Thyroid gland (tissue), 4 donors: ENCODE measurements around the gene SLC12A2. TPM values are rescaled to one million over a fixed set of nuclear protein-coding genes. Genes with fewer than 3 reads are reported as not detected.

Experiments used
- DNase-seq, 2 donors: peaks; one replicate each; pipeline ENCODE4 v3.0.0-alpha.2; 2019
- H3K27ac ChIP-seq, 3 donors: fragments of 200-600 bp; sonication (generic); 1 replicate in 2 of 3; 2 replicates in 1 of 3; pipeline ENCODE4 v1.5.1; 2016 to 2019; ENCODE audit warnings: mild to moderate bottlenecking in 1 of 3, moderate library complexity in 1 of 3
- H3K27me3 ChIP-seq: fragments of 200-600 bp; sonication (generic); one replicate; pipeline ENCODE4 v1.5.1; 2019
- H3K36me3 ChIP-seq, 2 donors: fragments of 200-600 bp; sonication (generic); one replicate each; pipeline ENCODE4 v1.5.1; 2016 to 2019
- H3K4me1 ChIP-seq, 2 donors: fragments of 200-600 bp; sonication (generic); one replicate each; pipeline ENCODE4 v1.5.1; 2017 to 2019
- H3K4me3 ChIP-seq, 3 donors: fragments of 200-600 bp; sonication (generic); replicated peaks in 1 of 3; 1 replicate in 2 of 3; 2 replicates in 1 of 3; pipeline ENCODE4 v1.5.1; 2016; ENCODE audit warnings: mild to moderate bottlenecking in 1 of 3
- H3K9me3 ChIP-seq: fragments of 200-600 bp; sonication (generic); one replicate; pipeline ENCODE4 v1.5.1; 2017
- CTCF ChIP-seq, 6 experiments: fragments of 200-600 bp in 3 of 6; fragments of 450-650 bp in 3 of 6; sonication (generic) in 3 of 6; IDR thresholded peaks; one replicate each; pipeline ENCODE4 v1.5.1; 2016 to 2019; ENCODE audit warnings: antibody characterized with exemption in 6 of 6, mild to moderate bottlenecking in 2 of 6, inconsistent platforms in 1 of 6, moderate library complexity in 1 of 6
- POLR2A ChIP-seq, 2 donors: fragments of 450-650 bp; IDR thresholded peaks; one replicate each; pipeline ENCODE4 v1.6.1; 2017; ENCODE audit warnings: antibody characterized with exemption in 2 of 2, mild to moderate bottlenecking in 2 of 2, moderate library complexity in 1 of 2
- WGBS, 2 donors: methylation state at CpG; one replicate each; pipeline ENCODE4 v1.1.5; 2017; 5-methylcytosine and 5-hydroxymethylcytosine counted together
- intact Hi-C: fragments of 100-400 bp; cut with DNase I; formaldehyde crosslinking; loops from one replicate; pipeline ENCODE4 v1.15.1; 2023
- total RNA-seq, 4 donors: library from RNA; depleted of rRNA; stranded (reverse); fragments of >200 nt; gene quantifications; one replicate each; pipeline ENCODE4 v1.2.3, GENCODE V29; 2016

The SLC12A2 gene
- total RNA-seq, 4 donors from 2014 or later = 27.2 to 53.3 (median 29.4) TPM

- no peak for TF ChIP-seq POLR2A (IDR thresholded peaks at IDR 0.05)
- no peak for TF ChIP-seq CTCF (IDR thresholded peaks at IDR 0.05)
- Histone ChIP-seq H3K27me3 (no peaks in the 10 kb centered on the region), H3K36me3 (peaks cover 0 to 10% of the 10 kb centered on the region in 2 donors), H3K4me1 (no peaks in the 10 kb centered on the region), H3K9me3 (no peaks in the 10 kb centered on the region), H3K27ac (no peak overlapping the region), H3K4me3 (no peak overlapping the region)
- intact Hi-C loops = no loop called here
- no peak for DNase-seq
- 95 to 97% methylated on average over 3 of the region's 3 CpGs for WGBS, 2 donors
These were observed 32.9 kb downstream of the SLC12A2 start for GRCh38 chr5:128116445-128116844.

DNA sequence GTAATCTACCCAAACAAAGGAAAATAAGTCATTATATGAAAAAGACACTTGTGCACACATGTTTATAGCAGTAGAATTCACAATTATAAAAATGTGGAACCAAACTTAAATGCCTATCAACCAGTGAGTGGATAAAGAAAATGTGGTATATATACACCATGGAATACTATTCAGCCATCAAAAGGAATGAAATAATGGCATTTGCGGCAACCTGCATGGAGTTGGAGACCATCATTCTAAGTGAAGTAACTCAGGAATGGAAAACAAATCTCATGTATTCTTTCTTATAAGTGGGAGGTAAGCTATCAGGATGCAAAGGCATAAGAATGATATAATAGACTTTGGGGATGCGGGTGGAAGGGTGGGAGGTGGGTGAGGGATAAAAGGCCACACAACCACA is 34.6 kb downstream of the SLC12A2 start:
- Histone ChIP-seq H3K36me3 (peaks cover 0 to 10% of the 10 kb centered on the region in 2 donors), H3K27me3 (no peaks in the 10 kb centered on the region), H3K4me3 (no peak overlapping the region), H3K27ac (no peak overlapping the region), H3K9me3 (no peaks in the 10 kb centered on the region), H3K4me1 (no peaks in the 10 kb centered on the region)
- intact Hi-C loops = no loop called here
- TF ChIP-seq POLR2A (IDR thresholded peaks at IDR 0.05) (no peak), CTCF (IDR thresholded peaks at IDR 0.05) (no peak)
- 95 to 100% methylated on average over 2 of the region's 2 CpGs for WGBS, 2 donors
- DNase-seq = no peak

DNA sequence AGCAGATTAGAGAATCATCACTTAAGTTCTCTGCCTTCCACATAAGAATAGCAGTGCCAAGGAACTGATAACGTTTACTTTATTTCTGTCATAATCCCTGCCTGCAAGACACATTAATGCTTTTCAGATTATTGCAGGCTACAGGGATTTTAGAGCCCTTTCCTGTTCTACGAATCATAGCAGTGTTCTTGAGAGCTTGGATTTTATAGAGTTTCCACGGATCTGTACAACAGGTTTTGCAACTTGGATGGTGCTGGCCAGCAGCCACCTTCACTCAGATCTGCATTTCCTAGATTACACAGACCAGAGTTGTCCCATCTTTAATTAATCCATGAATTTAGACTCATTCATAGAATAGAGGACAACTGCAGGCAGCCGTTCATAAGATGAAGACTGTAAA is 38.1 kb downstream of the SLC12A2 start:
- H3K27ac ChIP-seq = no peak overlapping the region
- intact Hi-C loops = no loop called here
- 40 to 41% methylated on average over 4 of the region's 4 CpGs for WGBS, 2 donors
- no peaks in the 10 kb centered on the region for H3K9me3 ChIP-seq
- H3K27me3 ChIP-seq = no peaks in the 10 kb centered on the region
- no peaks in the 10 kb centered on the region for H3K36me3 ChIP-seq
- no peak overlapping the region for H3K4me3 ChIP-seq
- no peaks in the 10 kb centered on the region for H3K4me1 ChIP-seq
- TF ChIP-seq POLR2A (IDR thresholded peaks at IDR 0.05) (no peak), CTCF (IDR thresholded peaks at IDR 0.05) (no peak)
- DNase-seq = peak; percentile 32 to 48

GRCh38 chr5:128123936-128124335 is 40.4 kb downstream of the SLC12A2 start:
- WGBS, 2 donors = 95 to 98% methylated on average over 1 of the region's 1 CpG
- no peak overlapping the region for H3K4me3 ChIP-seq
- intact Hi-C loops = no loop called here

GRCh38 chr5:128126241-128126640 is 42.7 kb downstream of the SLC12A2 start:
- WGBS, 2 donors = 90 to 93% methylated on average over 2 of the region's 2 CpGs
- Histone ChIP-seq H3K27ac (no peak overlapping the region), H3K4me3 (no peak overlapping the region), H3K27me3 (no peaks in the 10 kb centered on the region), H3K9me3 (no peaks in the 10 kb centered on the region), H3K36me3 (no peaks in the 10 kb centered on the region), H3K4me1 (no peaks in the 10 kb centered on the region)
- TF ChIP-seq CTCF (IDR thresholded peaks at IDR 0.05) (no peak), POLR2A (IDR thresholded peaks at IDR 0.05) (no peak)
- intact Hi-C loops = no loop called here
- DNase-seq = no peak

More at GRCh38 chr5:128123936-128124335, 40.4 kb downstream of the SLC12A2 start:
- no peaks in the 10 kb centered on the region for H3K36me3 ChIP-seq
- H3K27ac ChIP-seq = no peak overlapping the region
- no peak for DNase-seq
- H3K27me3 ChIP-seq = no peaks in the 10 kb centered on the region
- no peaks in the 10 kb centered on the region for H3K9me3 ChIP-seq
- TF ChIP-seq CTCF (IDR thresholded peaks at IDR 0.05) = no peak
- no peak for TF ChIP-seq POLR2A (IDR thresholded peaks at IDR 0.05)
- no peaks in the 10 kb centered on the region for H3K4me1 ChIP-seq
